ENCODE results near the gene OVCH1.

DNA sequence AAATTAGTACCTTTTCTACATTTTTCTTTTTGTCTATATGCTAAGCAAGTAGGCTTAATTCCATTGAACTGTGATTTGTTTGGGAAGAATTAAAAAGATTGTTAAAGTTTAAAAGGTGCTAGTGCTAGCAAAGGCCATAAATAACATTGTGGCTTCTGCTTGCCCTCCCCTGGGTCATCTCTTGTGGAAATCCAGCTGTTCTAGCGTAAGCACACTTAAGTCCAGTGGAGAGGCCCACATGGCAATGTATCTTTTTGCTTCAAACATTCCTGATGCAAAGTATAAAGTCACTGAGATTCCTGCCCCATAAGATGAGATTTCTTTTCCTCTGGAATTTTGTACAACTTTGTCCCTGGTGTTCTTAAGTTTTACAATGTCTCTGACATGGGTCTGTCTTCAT is 102.1 kb downstream of the OVCH1 start:
- TF ChIP-seq, protein P1, sequence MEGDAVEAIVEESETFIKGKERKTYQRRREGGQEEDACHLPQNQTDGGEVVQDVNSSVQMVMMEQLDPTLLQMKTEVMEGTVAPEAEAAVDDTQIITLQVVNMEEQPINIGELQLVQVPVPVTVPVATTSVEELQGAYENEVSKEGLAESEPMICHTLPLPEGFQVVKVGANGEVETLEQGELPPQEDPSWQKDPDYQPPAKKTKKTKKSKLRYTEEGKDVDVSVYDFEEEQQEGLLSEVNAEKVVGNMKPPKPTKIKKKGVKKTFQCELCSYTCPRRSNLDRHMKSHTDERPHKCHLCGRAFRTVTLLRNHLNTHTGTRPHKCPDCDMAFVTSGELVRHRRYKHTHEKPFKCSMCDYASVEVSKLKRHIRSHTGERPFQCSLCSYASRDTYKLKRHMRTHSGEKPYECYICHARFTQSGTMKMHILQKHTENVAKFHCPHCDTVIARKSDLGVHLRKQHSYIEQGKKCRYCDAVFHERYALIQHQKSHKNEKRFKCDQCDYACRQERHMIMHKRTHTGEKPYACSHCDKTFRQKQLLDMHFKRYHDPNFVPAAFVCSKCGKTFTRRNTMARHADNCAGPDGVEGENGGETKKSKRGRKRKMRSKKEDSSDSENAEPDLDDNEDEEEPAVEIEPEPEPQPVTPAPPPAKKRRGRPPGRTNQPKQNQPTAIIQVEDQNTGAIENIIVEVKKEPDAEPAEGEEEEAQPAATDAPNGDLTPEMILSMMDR (IDR thresholded peaks at IDR 0.05): no peak
- no peak for TF ChIP-seq POLR2A (IDR thresholded peaks at IDR 0.05)

Measured in adrenal gland (tissue), 5 donors.